PFSK-1 (cell line): ENCODE results near the gene TMTC4.
A peak's percentile ranks its signal among the peaks of the same experiment; 100 is the strongest.

Experiments used
- FOXP2 ChIP-seq: optimal IDR thresholded peaks from 2 replicates; pipeline ENCODE3; 2011; ENCODE audit warnings: borderline replicate concordance, control low read depth, inconsistent platforms; ENCODE audit not compliant: insufficient read depth; ENCODE audit errors: extremely low read length, extremely low read depth
- POLR2AphosphoS5 ChIP-seq: IDR thresholded peaks from 2 replicates; pipeline ENCODE4 v1.6.1; 2012; ENCODE audit warnings: low read depth, mild to moderate bottlenecking, control low read depth, low read length, moderate library complexity
- SIN3A ChIP-seq: IDR thresholded peaks from 2 replicates; pipeline ENCODE4 v1.6.1; 2012; ENCODE audit warnings: mild to moderate bottlenecking, low read length, moderate library complexity, borderline replicate concordance; ENCODE audit not compliant: insufficient read depth
- TAF1 ChIP-seq: IDR thresholded peaks from 2 replicates; pipeline ENCODE4 v1.6.1; 2012; ENCODE audit warnings: low read length, control low read depth, borderline replicate concordance; ENCODE audit not compliant: insufficient read depth
- TF ChIP-seq, protein P1 (sequence below), 2 experiments: IDR thresholded peaks; 2 replicates each; pipeline versions ENCODE4 v1.6.1 to v1.8.0; 2011 to 2012; ENCODE audit warnings: low read depth in 2 of 2, low read length in 2 of 2, control low read depth in 1 of 2, inconsistent platforms in 1 of 2, mild to moderate bottlenecking in 1 of 2, moderate library complexity in 1 of 2; ENCODE audit not compliant: insufficient read depth in 1 of 2

Gene TMTC4

DNA sequence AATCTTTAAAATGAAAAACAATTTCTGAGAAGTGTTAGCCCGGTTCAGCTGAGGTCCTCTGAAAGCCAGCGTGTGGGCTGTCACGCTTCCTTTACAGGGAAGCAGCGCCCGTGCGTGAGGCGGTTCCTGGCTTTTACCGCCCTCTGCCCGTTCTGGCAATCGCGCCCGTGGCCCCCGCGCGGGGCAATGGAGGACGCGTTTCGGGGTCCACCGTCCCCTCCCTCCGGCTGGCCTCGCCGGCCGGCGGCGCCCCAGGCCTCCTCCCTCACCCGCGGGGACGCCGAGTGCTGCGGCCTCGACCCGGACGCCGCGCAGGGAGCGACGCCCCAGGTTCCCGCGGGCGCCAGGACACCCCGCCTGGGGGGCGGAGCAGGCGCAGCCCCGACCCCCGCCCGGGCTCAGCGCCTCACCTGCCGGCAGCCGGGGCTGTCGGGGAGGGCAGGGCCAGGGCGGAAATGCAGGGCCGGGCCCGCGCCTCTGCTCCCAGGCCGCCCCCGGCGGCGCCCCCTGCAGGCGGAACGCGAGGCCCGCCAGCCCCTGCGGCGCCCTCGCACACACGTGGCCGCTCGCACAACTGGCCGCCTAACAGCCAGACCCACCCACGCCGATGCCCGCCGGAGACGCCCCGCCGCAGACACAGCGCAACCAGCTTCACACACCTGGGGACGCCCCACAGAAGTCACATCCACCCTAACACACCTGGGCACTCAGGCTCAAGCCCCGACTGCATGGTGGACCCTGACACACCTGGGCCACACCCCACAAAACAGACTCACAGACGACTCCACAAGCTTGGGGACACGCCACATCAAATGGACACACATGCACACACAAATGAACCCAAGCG lies 86.0 kb downstream of the TMTC4 start, which contains the start of gene GGACT:
Gene GGACT, minus strand, starts transcription at position 459 of the 847 bp plus-strand sequence. CDS start 56,198 bp downstream, outside the sequence.
- TF ChIP-seq POLR2AphosphoS5 (no peak), FOXP2 (peak; percentile 39), TAF1 (0 out of 2 replicates have a peak, but pooled peaks have one; percentile 28), SIN3A (no peak)
- TF ChIP-seq, protein P1, sequence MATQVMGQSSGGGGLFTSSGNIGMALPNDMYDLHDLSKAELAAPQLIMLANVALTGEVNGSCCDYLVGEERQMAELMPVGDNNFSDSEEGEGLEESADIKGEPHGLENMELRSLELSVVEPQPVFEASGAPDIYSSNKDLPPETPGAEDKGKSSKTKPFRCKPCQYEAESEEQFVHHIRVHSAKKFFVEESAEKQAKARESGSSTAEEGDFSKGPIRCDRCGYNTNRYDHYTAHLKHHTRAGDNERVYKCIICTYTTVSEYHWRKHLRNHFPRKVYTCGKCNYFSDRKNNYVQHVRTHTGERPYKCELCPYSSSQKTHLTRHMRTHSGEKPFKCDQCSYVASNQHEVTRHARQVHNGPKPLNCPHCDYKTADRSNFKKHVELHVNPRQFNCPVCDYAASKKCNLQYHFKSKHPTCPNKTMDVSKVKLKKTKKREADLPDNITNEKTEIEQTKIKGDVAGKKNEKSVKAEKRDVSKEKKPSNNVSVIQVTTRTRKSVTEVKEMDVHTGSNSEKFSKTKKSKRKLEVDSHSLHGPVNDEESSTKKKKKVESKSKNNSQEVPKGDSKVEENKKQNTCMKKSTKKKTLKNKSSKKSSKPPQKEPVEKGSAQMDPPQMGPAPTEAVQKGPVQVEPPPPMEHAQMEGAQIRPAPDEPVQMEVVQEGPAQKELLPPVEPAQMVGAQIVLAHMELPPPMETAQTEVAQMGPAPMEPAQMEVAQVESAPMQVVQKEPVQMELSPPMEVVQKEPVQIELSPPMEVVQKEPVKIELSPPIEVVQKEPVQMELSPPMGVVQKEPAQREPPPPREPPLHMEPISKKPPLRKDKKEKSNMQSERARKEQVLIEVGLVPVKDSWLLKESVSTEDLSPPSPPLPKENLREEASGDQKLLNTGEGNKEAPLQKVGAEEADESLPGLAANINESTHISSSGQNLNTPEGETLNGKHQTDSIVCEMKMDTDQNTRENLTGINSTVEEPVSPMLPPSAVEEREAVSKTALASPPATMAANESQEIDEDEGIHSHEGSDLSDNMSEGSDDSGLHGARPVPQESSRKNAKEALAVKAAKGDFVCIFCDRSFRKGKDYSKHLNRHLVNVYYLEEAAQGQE (IDR thresholded peaks at IDR 0.05; ENCODE audit: insufficient read depth in 1 of 2, low read depth in 2 of 2, low read length in 2 of 2), result no peak

DNA sequence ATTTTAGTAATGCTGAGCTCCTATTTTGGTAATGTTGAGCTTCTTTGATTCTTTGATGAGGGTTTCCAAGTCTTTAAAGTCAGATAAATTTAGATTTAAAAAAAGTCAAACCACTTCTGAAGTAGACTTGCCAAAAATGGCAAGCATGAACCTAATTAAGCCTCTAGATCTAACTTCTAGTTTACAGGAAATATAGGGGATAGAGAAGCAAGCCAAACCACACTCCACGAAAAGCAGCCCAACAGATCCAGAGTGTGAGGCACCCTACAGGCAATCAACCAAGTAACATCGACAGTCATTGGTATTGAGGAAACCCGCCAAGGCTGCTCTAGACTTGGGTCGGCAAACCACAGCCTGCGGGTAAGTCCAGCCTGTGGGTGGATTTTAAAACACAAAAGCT lies 89.7 kb downstream of the TMTC4 start:
- TF ChIP-seq, protein P1 (IDR thresholded peaks at IDR 0.05; ENCODE audit: insufficient read depth in 1 of 2, low read depth in 2 of 2, low read length in 2 of 2), result no peak
- TF ChIP-seq SIN3A, result no peak
- no peak for TF ChIP-seq TAF1
- TF ChIP-seq FOXP2, result no peak
- no peak for TF ChIP-seq POLR2AphosphoS5

DNA sequence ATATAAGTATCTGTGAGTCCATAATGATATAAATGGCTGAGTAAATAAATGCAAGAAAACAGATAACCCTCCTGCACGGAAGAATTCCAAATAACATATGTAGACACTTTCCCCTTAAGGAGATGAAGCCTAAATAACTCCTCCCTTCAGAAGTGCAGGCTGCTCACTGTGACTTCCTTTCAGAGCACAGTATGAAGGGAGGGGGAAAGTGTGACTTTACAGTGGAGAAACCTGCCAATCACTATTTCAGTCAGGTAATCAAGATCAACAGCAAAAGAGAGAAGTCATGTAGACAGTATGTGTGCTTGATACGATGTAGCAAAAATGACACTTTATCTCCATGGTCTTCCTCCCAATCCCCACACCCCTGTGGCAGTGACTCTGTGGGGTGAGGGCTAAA lies 93.1 kb downstream of the TMTC4 start:
- TF ChIP-seq, protein P1 (IDR thresholded peaks at IDR 0.05; ENCODE audit: insufficient read depth in 1 of 2, low read depth in 2 of 2, low read length in 2 of 2), result no peak
- no peak for TF ChIP-seq SIN3A

DNA sequence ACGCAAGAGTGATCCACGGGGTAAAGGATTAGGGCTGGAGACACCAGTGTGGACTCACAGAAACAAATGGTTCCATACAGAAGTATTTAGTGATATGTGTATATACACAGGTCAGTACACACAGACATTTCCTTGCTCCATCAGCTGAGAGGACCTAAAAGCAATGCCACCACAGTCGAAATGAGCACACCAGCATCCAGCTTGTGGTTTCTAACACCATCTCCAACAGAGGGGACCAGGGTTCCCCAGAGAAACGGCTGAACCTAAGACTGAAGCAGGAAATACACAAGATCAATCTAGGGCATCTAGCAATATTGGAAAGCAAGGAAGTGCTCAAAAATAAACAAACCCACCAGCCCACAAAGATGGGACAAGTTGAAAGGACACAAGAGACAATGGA lies 93.6 kb downstream of the TMTC4 start:
- TF ChIP-seq POLR2AphosphoS5 (no peak), TAF1 (no peak)

DNA sequence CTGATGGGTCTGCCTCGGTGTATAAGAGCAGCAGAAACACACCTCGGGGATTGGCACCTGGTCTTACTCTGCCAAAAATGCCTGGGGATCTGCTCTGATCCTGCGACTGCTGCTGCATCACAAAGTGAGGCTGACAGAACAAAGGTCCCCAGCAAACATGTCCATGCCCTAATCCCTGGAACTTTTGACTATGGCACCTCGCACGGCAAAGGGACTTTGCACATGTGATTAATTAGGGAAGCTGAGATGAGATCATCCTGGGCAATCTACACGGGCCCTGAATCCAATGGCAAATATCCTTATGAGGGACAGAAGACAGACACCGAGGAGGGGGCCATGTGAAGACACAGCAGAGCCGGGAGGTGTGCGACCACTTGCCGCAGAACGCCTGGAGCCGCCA lies 94.5 kb downstream of the TMTC4 start:
- TF ChIP-seq FOXP2 (no peak), POLR2AphosphoS5 (no peak), TAF1 (no peak), SIN3A (no peak)
- TF ChIP-seq, protein P1 (IDR thresholded peaks at IDR 0.05; ENCODE audit: insufficient read depth in 1 of 2, low read depth in 2 of 2, low read length in 2 of 2), result no peak
